Fibroblast of lung (primary cell): ENCODE measurements around the gene MAN2B2.

Experiments
- CTCF ChIP-seq, 2 donors: IDR thresholded peaks in 1 of 2; conservative IDR thresholded peaks in 1 of 2; 1 replicate in 1 of 2; 2 replicates in 1 of 2; pipeline ENCODE4 v1.5.1; 2011 to 2012; ENCODE audit warnings: low read length in 2 of 2, control low read depth in 1 of 2, inconsistent platforms in 1 of 2, low read depth in 1 of 2, mild to moderate bottlenecking in 1 of 2
- EZH2 ChIP-seq: IDR thresholded peaks from 2 replicates; pipeline ENCODE4 v1.5.1; 2012; ENCODE audit warnings: low read length, control low read depth, mild to moderate bottlenecking; ENCODE audit errors: missing control alignments

GRCh38 chr4:6619466-6620255 is 44.7 kb downstream of the MAN2B2 start:
- no peak for TF ChIP-seq CTCF (conservative IDR thresholded peaks at IDR 0.05 in 1 of 2, IDR thresholded peaks at IDR 0.05 in 1 of 2; ENCODE audit: low read depth in 1 of 2, low read length in 2 of 2)
- TF ChIP-seq EZH2: no peak
